ENCODE measurements around the gene INIP.
"Not testable (repeated sequence)": the region's sequence is repeated elsewhere in the genome, so short reads cannot be mapped to it uniquely, and the experiment has no call there.

DNA sequence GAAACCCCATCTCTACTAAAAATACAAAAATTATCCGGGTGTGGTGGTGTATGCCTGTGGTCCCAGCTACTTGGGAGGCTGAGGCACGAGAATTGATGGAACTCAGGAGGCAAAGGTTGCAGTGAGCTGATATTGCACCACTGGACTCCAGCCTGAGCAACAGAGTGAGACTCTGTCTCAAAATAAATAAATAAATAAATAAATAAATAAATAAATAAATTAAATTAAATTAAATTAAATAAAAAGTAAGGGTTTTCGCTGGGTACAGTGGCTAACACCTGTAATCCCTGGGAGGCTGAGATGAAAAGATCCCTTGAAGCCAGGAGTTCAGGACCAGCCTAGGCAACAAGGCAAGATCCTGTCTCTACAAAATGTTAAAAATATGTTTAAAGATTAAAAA lies 4.8 kb upstream of the INIP start:
- TF ChIP-seq, protein P1, sequence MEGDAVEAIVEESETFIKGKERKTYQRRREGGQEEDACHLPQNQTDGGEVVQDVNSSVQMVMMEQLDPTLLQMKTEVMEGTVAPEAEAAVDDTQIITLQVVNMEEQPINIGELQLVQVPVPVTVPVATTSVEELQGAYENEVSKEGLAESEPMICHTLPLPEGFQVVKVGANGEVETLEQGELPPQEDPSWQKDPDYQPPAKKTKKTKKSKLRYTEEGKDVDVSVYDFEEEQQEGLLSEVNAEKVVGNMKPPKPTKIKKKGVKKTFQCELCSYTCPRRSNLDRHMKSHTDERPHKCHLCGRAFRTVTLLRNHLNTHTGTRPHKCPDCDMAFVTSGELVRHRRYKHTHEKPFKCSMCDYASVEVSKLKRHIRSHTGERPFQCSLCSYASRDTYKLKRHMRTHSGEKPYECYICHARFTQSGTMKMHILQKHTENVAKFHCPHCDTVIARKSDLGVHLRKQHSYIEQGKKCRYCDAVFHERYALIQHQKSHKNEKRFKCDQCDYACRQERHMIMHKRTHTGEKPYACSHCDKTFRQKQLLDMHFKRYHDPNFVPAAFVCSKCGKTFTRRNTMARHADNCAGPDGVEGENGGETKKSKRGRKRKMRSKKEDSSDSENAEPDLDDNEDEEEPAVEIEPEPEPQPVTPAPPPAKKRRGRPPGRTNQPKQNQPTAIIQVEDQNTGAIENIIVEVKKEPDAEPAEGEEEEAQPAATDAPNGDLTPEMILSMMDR (IDR thresholded peaks at IDR 0.05; ENCODE audit: low read depth, low read length, poor library complexity, severe bottlenecking): not testable (repeated sequence)
- TF ChIP-seq EZH2phosphoT487 (IDR thresholded peaks at IDR 0.05; ENCODE audit: borderline replicate concordance, low read length): not testable (repeated sequence)

Measured in DOHH2 (cell line).